Bronchial epithelial cell (primary cell): ENCODE measurements around the gene TMUB1. TPM values are rescaled to one million over a fixed set of nuclear protein-coding genes. Genes with fewer than 3 reads are reported as not detected.

Experiments
- DNase-seq: peaks from one replicate; pipeline ENCODE4 v3.0.0-alpha.2; 2010; ENCODE audit warnings: low read depth
- FAIRE-seq: peaks from 2 replicates; lab custom pipeline; 2011; peaks lifted over from hg19 to GRCh38; lab: Jason Lieb, UNC
- H3K27me3 ChIP-seq: 2 replicates; pipeline ENCODE4 v1.5.1; 2011; ENCODE audit warnings: low read length; ENCODE audit not compliant: control insufficient read depth, insufficient read depth
- H3K36me3 ChIP-seq: 2 replicates; pipeline ENCODE4 v1.5.1; 2011; ENCODE audit warnings: low read length; ENCODE audit not compliant: control insufficient read depth, insufficient read depth
- H3K4me3 ChIP-seq: 2 replicates; pipeline ENCODE4 v1.5.1; 2011; ENCODE audit warnings: mild to moderate bottlenecking, low read depth, low read length, control low read depth
- total RNA-seq: library from RNA; depleted of rRNA; stranded (reverse); fragments of >200 nt; gene quantifications from 2 replicates; pipeline ENCODE4 v1.2.1, GENCODE V29; 2014
- TF ChIP-seq, protein P1 (sequence below): IDR thresholded peaks from 2 replicates; pipeline ENCODE4 v1.5.1; 2011; ENCODE audit warnings: mild to moderate bottlenecking, moderate library complexity, low read length, control low read depth, inconsistent platforms; ENCODE audit not compliant: insufficient read depth, severe bottlenecking

The TMUB1 gene
- total RNA-seq, 1 donor from 2014 or later, result 9.0 TPM

DNA sequence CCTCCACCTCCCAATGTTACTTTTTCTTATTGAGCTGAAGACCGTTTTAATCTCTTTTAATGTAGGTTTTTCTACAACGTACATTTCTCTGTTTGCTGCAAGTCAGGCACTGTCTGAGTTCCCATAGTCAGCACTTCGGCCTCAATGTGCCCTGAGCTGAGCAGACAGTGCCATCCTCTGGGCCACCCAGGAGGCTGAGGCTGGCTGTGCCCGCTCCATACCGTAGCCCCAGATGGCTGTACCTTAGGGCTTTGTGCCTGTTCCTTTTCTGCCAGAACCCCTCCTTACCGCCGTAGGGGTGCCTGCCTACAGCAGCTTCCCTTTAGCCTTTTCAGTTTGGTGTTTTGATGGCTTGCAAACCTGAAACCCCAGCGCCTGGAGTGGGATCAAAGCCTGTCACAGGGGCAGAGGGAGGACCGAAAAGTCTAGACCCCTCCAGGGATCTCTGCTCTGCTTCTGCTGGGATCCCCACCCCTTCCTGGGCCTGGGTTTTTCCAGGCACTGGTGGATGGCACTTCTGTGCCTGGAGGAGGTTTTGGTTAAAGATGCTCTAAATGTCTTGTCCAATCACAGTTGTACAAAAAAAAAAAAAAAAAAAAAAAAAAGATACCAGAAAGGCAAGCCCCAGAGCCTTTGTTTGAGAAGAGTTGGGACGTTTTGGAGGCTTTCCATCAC is 12.0 kb upstream of the TMUB1 start:
- TF ChIP-seq, protein P1, sequence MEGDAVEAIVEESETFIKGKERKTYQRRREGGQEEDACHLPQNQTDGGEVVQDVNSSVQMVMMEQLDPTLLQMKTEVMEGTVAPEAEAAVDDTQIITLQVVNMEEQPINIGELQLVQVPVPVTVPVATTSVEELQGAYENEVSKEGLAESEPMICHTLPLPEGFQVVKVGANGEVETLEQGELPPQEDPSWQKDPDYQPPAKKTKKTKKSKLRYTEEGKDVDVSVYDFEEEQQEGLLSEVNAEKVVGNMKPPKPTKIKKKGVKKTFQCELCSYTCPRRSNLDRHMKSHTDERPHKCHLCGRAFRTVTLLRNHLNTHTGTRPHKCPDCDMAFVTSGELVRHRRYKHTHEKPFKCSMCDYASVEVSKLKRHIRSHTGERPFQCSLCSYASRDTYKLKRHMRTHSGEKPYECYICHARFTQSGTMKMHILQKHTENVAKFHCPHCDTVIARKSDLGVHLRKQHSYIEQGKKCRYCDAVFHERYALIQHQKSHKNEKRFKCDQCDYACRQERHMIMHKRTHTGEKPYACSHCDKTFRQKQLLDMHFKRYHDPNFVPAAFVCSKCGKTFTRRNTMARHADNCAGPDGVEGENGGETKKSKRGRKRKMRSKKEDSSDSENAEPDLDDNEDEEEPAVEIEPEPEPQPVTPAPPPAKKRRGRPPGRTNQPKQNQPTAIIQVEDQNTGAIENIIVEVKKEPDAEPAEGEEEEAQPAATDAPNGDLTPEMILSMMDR, result no peak
- DNase-seq (no peak), FAIRE-seq (no peak)
- Histone ChIP-seq H3K36me3 (peaks cover 2% of the 10 kb centered on the region), H3K27me3 (no peaks in the 10 kb centered on the region), H3K4me3 (no peak overlapping the region)

DNA sequence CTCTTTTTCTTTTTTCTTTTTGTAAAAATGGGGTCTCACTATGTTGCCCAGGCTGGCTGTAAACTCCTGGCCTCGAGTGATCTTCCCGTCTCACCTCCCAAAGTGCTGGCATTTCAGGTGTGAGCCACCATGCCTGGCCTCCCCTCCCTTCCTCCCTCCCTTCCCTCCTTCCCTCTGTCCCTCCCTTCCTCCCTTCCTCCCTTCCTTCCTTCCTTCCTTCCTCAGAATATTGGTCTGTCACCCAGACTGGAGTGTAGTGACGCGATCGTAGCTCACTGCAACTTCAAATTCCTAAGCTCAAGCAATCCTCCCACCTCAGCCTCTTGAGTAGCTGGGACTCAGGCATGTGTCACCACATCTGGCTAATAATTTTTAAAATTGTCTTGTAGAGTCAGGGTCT is 11.4 kb upstream of the TMUB1 start:
- TF ChIP-seq, protein P1, result no peak
- FAIRE-seq (no peak), DNase-seq (no peak)
- peaks cover 2% of the 10 kb centered on the region for H3K36me3 ChIP-seq
- H3K4me3 ChIP-seq, result no peak overlapping the region
- H3K27me3 ChIP-seq, result no peaks in the 10 kb centered on the region

DNA sequence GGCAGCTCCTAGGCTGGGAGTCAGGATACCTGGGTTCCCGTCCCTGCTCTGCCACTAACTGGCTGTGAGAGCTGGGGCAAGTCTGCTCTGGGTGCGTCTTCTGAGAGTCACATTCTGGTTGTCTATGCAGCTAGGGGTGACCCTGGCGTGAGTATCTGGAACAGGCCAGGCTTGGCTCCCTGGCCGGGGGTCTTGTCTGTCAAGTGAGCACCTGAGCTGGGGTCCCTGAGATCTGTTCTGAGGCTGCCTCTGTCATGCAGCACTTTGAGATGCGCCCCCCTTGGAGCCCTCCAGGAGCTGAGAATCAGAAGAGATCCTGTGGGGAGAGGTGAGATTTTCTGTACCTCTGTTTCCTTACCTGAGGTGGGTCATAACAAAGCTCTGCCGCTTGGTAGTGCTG is 10.5 kb upstream of the TMUB1 start:
- H3K36me3 ChIP-seq, result peaks cover 2% of the 10 kb centered on the region
- FAIRE-seq (no peak), DNase-seq (no peak)
- TF ChIP-seq, protein P1, result no peak
- no peak overlapping the region for H3K4me3 ChIP-seq
- no peaks in the 10 kb centered on the region for H3K27me3 ChIP-seq

DNA sequence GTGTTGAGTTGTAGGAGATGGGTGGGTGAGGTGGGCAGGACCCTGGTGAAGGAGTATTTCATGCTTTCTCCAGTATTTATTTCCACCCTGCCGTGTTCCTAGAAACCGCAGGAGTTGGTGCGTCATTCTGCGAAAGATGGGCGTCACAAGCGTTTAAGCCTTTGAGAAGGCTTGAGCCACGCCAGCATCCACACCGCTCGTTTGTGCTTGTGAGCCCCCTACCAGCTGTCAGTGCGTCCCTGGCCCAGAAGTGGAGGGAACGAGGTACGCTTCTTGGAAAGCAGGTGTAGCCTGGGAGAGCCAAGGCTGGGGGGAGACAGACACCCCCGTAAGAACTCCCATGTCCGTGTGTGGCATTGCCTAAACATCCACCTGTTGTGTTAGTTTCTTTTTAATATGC is 8.7 kb upstream of the TMUB1 start:
- Histone ChIP-seq H3K27me3 (no peaks in the 10 kb centered on the region), H3K4me3 (no peak overlapping the region), H3K36me3 (peaks cover 2% of the 10 kb centered on the region)
- TF ChIP-seq, protein P1, result no peak
- FAIRE-seq (no peak), DNase-seq (no peak)

DNA sequence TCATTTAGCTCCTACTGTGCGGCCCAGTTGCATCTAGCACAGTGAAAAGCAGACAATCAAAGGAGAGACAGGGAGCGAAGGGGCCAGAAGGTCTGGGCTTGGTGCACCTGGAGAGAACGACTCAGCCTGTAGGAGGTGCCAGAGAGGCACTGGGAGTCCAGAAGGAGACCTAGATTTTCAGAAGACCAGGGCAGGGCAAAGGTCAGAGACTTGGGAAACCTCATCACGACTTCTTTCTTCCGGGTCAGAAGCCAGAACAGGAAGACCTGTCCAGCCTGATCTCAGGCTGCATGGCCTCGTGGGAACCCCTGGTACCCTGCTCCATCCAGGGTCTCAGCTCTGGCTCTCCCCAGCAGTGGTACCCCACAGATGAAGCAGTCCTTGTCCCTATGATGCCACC is 8.1 kb upstream of the TMUB1 start:
- DNase-seq (no peak), FAIRE-seq (no peak)
- Histone ChIP-seq H3K4me3 (no peak overlapping the region), H3K36me3 (peaks cover 2% of the 10 kb centered on the region), H3K27me3 (no peaks in the 10 kb centered on the region)
- TF ChIP-seq, protein P1, result peak; percentile 66

DNA sequence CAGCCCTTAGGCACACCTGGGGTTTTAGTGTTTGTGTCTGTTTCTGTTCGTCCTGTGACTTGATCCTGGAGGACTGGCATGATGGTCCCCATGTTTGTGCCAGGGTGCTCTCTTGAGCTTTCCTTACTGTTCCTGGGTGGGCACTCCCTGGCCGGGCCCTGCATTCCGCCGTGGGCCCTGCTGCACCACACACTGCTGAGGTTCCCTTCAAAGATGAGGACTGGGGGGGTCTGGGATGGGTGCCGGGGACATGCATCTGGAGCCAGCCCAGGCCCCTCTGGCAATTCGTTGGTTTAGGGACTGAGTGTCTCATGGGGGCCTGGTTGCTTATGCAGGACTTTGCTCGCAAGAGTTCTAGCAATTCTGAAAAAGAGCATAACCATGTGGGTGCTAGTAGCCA is 7.7 kb upstream of the TMUB1 start:
- DNase-seq, result no peak
- H3K36me3 ChIP-seq, result peaks cover 2% of the 10 kb centered on the region
- no peak for FAIRE-seq
- no peaks in the 10 kb centered on the region for H3K27me3 ChIP-seq
- no peak overlapping the region for H3K4me3 ChIP-seq
- TF ChIP-seq, protein P1, result no peak
